Calu3 (cell line): Measurements from ENCODE around the gene ABCC11. TPM values are rescaled to one million over a fixed set of nuclear protein-coding genes. Genes with fewer than 3 reads are reported as not detected.

Experiments used
- BruUV-seq: library from RNA; stranded (reverse); fragments of 400-500 nt; replicated peaks from 2 replicates; lab custom pipeline; 2021; lab: Mats Ljungman, UMichigan
- CTCF ChIA-PET: fragments of 300-600 bp; sonication (Branson Sonifier 250); formaldehyde crosslinking; loops from one replicate; lab custom pipeline; 2022; ENCODE audit warnings: antibody characterized with exemption; lab: Charles Lee
- DNase-seq: peaks from one replicate; pipeline ENCODE4 v3.0.0; 2022
- H3K27ac Mint-ChIP-seq: one replicate; pipeline ENCODE4 v1.8.0; 2022; ENCODE audit warnings: mixed read lengths; ENCODE audit not compliant: unreplicated experiment
- H3K27me3 Mint-ChIP-seq: one replicate; pipeline ENCODE4 v1.8.0; 2022; ENCODE audit warnings: mixed read lengths; ENCODE audit not compliant: unreplicated experiment
- H3K36me3 Mint-ChIP-seq: one replicate; pipeline ENCODE4 v1.8.0; 2022; ENCODE audit warnings: mild to moderate bottlenecking, moderate library complexity, mixed read lengths; ENCODE audit not compliant: insufficient read depth, unreplicated experiment
- H3K4me1 Mint-ChIP-seq: one replicate; pipeline ENCODE4 v1.8.0; 2022; ENCODE audit warnings: mild to moderate bottlenecking, low read depth, mixed read lengths; ENCODE audit not compliant: unreplicated experiment
- H3K4me3 Mint-ChIP-seq: one replicate; pipeline ENCODE4 v1.8.0; 2022; ENCODE audit warnings: mild to moderate bottlenecking, low read depth, moderate library complexity, mixed read lengths; ENCODE audit not compliant: unreplicated experiment
- H3K9me3 Mint-ChIP-seq: one replicate; pipeline ENCODE4 v1.8.0; 2022; ENCODE audit warnings: low read depth, mixed read lengths; ENCODE audit not compliant: unreplicated experiment
- intact Hi-C: fragments of 100-400 bp; cut with micrococcal nuclease; formaldehyde crosslinking; loops from one replicate; pipeline ENCODE4 v1.10.0; 2022; ENCODE audit not compliant: unreplicated experiment
- total RNA-seq: library from RNA; stranded (reverse); gene quantifications from 2 replicates; pipeline ENCODE4 v1.2.3, GENCODE V29; 2022
- TF ChIP-seq, protein P1 (sequence below): fragments of 200-600 bp; IDR thresholded peaks from one replicate; pipeline ENCODE4 v1.8.0; 2022; ENCODE audit warnings: antibody characterized with exemption; ENCODE audit not compliant: unreplicated experiment

The ABCC11 gene
- total RNA-seq, 1 experiment from 2014 or later = 0.26 TPM

GRCh38 chr16:48158296-48158695, 89.0 kb downstream of the ABCC11 start:
- H3K27ac Mint-ChIP-seq = peak overlapping the region; percentile 40
- H3K4me3 Mint-ChIP-seq = no peak overlapping the region
- TF ChIP-seq, protein P1, sequence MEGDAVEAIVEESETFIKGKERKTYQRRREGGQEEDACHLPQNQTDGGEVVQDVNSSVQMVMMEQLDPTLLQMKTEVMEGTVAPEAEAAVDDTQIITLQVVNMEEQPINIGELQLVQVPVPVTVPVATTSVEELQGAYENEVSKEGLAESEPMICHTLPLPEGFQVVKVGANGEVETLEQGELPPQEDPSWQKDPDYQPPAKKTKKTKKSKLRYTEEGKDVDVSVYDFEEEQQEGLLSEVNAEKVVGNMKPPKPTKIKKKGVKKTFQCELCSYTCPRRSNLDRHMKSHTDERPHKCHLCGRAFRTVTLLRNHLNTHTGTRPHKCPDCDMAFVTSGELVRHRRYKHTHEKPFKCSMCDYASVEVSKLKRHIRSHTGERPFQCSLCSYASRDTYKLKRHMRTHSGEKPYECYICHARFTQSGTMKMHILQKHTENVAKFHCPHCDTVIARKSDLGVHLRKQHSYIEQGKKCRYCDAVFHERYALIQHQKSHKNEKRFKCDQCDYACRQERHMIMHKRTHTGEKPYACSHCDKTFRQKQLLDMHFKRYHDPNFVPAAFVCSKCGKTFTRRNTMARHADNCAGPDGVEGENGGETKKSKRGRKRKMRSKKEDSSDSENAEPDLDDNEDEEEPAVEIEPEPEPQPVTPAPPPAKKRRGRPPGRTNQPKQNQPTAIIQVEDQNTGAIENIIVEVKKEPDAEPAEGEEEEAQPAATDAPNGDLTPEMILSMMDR = no peak
- DNase-seq = peak; percentile 49
- no TSS peak for BruUV-seq
- H3K4me1 Mint-ChIP-seq = peaks cover 20% of the 10 kb centered on the region
- no peaks in the 10 kb centered on the region for H3K27me3 Mint-ChIP-seq
- H3K9me3 Mint-ChIP-seq = no peaks in the 10 kb centered on the region
- intact Hi-C loops = loop anchor here (2.0 to 10.0 kb wide), 3 partner anchors 31 to 183 kb away; no protein-coding TSS in a partner anchor
- CTCF ChIA-PET = interaction anchor here (0.7 to 1.2 kb wide), 3 partner anchors 11 to 449 kb away, joined by 3 read pairs; no protein-coding TSS in a partner anchor
- H3K36me3 Mint-ChIP-seq = peaks cover 6% of the 10 kb centered on the region

DNA sequence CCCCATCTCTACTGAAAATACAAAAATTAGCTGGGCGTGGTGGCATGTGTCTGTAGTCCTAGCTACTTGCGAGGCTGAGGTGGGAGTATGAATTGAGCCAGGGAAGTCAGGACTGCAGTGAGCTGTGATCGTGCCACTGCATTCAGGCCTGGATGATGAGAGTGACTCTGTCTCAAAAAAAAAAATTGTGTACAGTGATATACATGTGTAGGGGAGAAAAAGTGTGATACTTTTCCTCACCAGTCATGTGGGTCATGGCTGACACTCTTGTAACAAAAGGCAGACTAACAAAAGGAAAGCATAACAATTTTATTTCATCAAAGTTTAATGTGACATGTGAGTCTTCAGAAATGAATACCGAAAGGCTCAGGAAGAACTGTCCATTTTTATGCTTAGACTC, 89.5 kb downstream of the ABCC11 start:
- peak overlapping the region; percentile 40 for H3K27ac Mint-ChIP-seq
- no peak for DNase-seq
- TF ChIP-seq, protein P1 = no peak
- intact Hi-C loops = loop anchor here (2.0 to 10.0 kb wide), 4 partner anchors 31 to 1139 kb away; no protein-coding TSS in a partner anchor
- BruUV-seq = no TSS peak
- no peak overlapping the region for H3K4me3 Mint-ChIP-seq
- no peaks in the 10 kb centered on the region for H3K27me3 Mint-ChIP-seq
- CTCF ChIA-PET = interaction anchor here (1.2 kb wide), 1 partner anchor 10 kb away, joined by 3 read pairs; no protein-coding TSS in a partner anchor
- H3K9me3 Mint-ChIP-seq = no peaks in the 10 kb centered on the region
- peaks cover 6% of the 10 kb centered on the region for H3K36me3 Mint-ChIP-seq
- peaks cover 20% of the 10 kb centered on the region for H3K4me1 Mint-ChIP-seq

GRCh38 chr16:48157302-48157701, 90.0 kb downstream of the ABCC11 start:
- no peak for DNase-seq
- TF ChIP-seq, protein P1 = no peak
- no peaks in the 10 kb centered on the region for H3K9me3 Mint-ChIP-seq
- no peak overlapping the region for H3K27ac Mint-ChIP-seq
- peaks cover 6% of the 10 kb centered on the region for H3K36me3 Mint-ChIP-seq
- no TSS peak for BruUV-seq
- CTCF ChIA-PET = interaction anchor here (1.2 kb wide), 2 partner anchors 10 to 34 kb away, joined by 3 to 4 read pairs; no protein-coding TSS in a partner anchor
- no peaks in the 10 kb centered on the region for H3K27me3 Mint-ChIP-seq
- H3K4me1 Mint-ChIP-seq = peaks cover 20% of the 10 kb centered on the region
- intact Hi-C loops = loop anchor here (2.0 to 10.0 kb wide), 3 partner anchors 103 to 1139 kb away; no protein-coding TSS in a partner anchor
- H3K4me3 Mint-ChIP-seq = no peak overlapping the region

- CTCF ChIA-PET = interaction anchor here (0.7 to 1.2 kb wide), 3 partner anchors 33 to 1174 kb away, joined by 4 to 11 read pairs (median 4); no protein-coding TSS in a partner anchor
- peak; percentile 94 for DNase-seq
These were observed 90.5 kb downstream of the ABCC11 start for GRCh38 chr16:48156790-48157209.

More at GRCh38 chr16:48156790-48157209, 90.5 kb downstream of the ABCC11 start:
- no peak overlapping the region for H3K27ac Mint-ChIP-seq
- no peaks in the 10 kb centered on the region for H3K9me3 Mint-ChIP-seq
- BruUV-seq = no TSS peak
- peaks cover 6% of the 10 kb centered on the region for H3K36me3 Mint-ChIP-seq
- H3K4me3 Mint-ChIP-seq = no peak overlapping the region
- no peaks in the 10 kb centered on the region for H3K27me3 Mint-ChIP-seq
- peaks cover 20% of the 10 kb centered on the region for H3K4me1 Mint-ChIP-seq
- intact Hi-C loops = loop anchor here (1.0 to 10.0 kb wide), 4 partner anchors 102 to 1138 kb away; partner anchors contain the start of gene NETO2
- TF ChIP-seq, protein P1 = peak; percentile 98
